ENCODE data around the gene METTL8. TPM values are rescaled to one million over a fixed set of nuclear protein-coding genes. Genes with fewer than 3 reads are reported as not detected.

The METTL8 gene
- total and polyA plus RNA-seq, 4 experiments from 2014 or later: 11.2 to 22.1 (median 18.4) TPM

Other genes with a start within 250 kb of the METTL8 start
- 10 to 100 TPM; 26.6 to 30.3 TPM for gene DCAF17, start 236 bp upstream of the METTL8 start, total RNA-seq
- 10 to 100 TPM; 11.3 to 12.3 TPM for gene DCAF17, start 236 bp upstream of the METTL8 start, polyA plus RNA-seq
- 1 to 10 TPM in 1 of 2 experiments, under 1 TPM in 1; 0.64 to 1.1 TPM for gene CYBRD1, start 88.5 kb upstream of the METTL8 start, total RNA-seq
- gene CYBRD1, start 88.5 kb upstream of the METTL8 start, polyA plus RNA-seq: 1 to 10 TPM in 1 of 2 donors, under 1 TPM in 1; 0.59 to 1.6 TPM